ENCODE results near the gene FXYD6.

DNA sequence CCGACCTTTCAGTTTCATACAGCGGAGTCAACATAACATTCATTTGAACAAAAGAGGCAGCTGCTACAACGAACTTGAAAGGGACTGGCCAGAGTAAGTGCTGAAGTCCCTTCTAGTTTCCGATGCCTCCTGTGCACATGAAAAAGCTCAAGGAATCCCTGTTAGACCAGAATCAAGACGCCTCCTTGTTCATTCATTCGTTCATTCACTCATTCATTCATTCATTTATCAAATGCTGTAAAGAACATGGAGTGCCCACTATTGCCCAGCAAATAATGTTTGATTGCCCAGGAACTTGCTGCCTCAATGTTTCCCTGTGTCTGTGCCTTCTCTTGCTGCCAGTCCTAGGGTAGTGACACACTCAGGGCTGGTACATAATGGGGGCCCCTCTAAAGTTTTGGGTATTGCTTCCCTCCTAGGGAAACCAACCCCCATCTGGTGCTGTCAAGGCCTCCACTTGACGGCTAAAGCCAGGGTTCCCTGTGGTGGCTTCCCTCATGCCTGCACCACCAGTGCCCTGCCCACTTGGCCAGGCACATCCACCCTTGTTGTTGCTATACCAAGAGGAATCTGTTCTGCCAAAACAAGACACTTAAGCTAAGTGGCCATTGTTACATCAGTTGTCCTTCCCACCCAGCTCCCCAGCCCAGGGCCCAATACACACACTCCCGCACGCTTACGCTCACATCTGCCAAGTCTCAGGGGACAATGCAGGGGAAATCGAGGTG is 48.9 kb upstream of the FXYD6 start:
- TF ChIP-seq, protein P1, sequence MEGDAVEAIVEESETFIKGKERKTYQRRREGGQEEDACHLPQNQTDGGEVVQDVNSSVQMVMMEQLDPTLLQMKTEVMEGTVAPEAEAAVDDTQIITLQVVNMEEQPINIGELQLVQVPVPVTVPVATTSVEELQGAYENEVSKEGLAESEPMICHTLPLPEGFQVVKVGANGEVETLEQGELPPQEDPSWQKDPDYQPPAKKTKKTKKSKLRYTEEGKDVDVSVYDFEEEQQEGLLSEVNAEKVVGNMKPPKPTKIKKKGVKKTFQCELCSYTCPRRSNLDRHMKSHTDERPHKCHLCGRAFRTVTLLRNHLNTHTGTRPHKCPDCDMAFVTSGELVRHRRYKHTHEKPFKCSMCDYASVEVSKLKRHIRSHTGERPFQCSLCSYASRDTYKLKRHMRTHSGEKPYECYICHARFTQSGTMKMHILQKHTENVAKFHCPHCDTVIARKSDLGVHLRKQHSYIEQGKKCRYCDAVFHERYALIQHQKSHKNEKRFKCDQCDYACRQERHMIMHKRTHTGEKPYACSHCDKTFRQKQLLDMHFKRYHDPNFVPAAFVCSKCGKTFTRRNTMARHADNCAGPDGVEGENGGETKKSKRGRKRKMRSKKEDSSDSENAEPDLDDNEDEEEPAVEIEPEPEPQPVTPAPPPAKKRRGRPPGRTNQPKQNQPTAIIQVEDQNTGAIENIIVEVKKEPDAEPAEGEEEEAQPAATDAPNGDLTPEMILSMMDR (IDR thresholded peaks at IDR 0.05) = no peak
- no peak for TF ChIP-seq POLR2A (IDR thresholded peaks at IDR 0.05)
